Body of pancreas (tissue), 4 donors: ENCODE measurements around the gene SYTL5. TPM values are rescaled to one million over a fixed set of nuclear protein-coding genes. Genes with fewer than 3 reads are reported as not detected.

Experiments
- ATAC-seq: fragments of 150-250 bp; one replicate; pipeline ENCODE4 v1.9.1; 2016
- DNase-seq, 4 donors: peaks; one replicate each; pipeline ENCODE4 v3.0.0-alpha.2; 2019
- H3K27ac ChIP-seq, 4 donors: fragments of 200-600 bp; sonication (generic); 1 replicate in 3 of 4; 2 replicates in 1 of 4; pipeline versions ENCODE4 v1.5.1 to v1.6.1; 2016 to 2019; ENCODE audit warnings: mild to moderate bottlenecking in 1 of 4, mixed read lengths in 1 of 4, moderate library complexity in 1 of 4
- H3K27me3 ChIP-seq, 2 donors: fragments of 200-600 bp; sonication (generic); one replicate each; pipeline ENCODE4 v1.6.0; 2016; ENCODE audit warnings: mild to moderate bottlenecking in 1 of 2
- H3K36me3 ChIP-seq, 2 donors: fragments of 200-600 bp; sonication (generic); replicated peaks in 1 of 2; 2 replicates each; pipeline ENCODE4 v1.5.1; 2016; ENCODE audit warnings: low read depth in 2 of 2; ENCODE audit not compliant: insufficient read depth in 1 of 2
- H3K4me1 ChIP-seq: fragments of 200-600 bp; sonication (generic); one replicate; pipeline ENCODE4 v1.6.0; 2016
- H3K4me3 ChIP-seq, 2 donors: fragments of 200-600 bp; sonication (generic); 1 replicate in 1 of 2; 2 replicates in 1 of 2; pipeline ENCODE4 v1.5.1; 2016 to 2019
- H3K9me3 ChIP-seq, 3 donors: fragments of 200-600 bp; sonication (generic); 1 replicate in 2 of 3; 2 replicates in 1 of 3; pipeline ENCODE4 v1.5.1; 2016
- POLR2A ChIP-seq, 3 donors: fragments of 450-650 bp; IDR thresholded peaks; one replicate each; pipeline ENCODE4 v1.6.1; 2016; ENCODE audit warnings: antibody characterized with exemption in 3 of 3, mild to moderate bottlenecking in 2 of 3
- WGBS, 2 donors: methylation state at CpG; one replicate each; pipeline ENCODE4 v1.1.5; 2017; 5-methylcytosine and 5-hydroxymethylcytosine counted together
- intact Hi-C: fragments of 100-400 bp; cut with DNase I; formaldehyde crosslinking; loops from one replicate; pipeline ENCODE4 v1.15.1; 2023
- total RNA-seq, 2 donors: library from RNA; depleted of rRNA; stranded (reverse); fragments of >200 nt; gene quantifications; one replicate each; pipeline ENCODE4 v1.1.0, GENCODE V29; 2016
- TF ChIP-seq, protein P1 (sequence below), 7 experiments: fragments of 450-650 bp in 4 of 7; fragments of 200-600 bp in 3 of 7; sonication (generic) in 3 of 7; IDR thresholded peaks; one replicate each; pipeline ENCODE4 v1.5.1; 2016 to 2019; ENCODE audit warnings: antibody characterized with exemption in 7 of 7

The SYTL5 gene
- total RNA-seq, 2 donors from 2014 or later = 5.3 to 7.3 TPM

DNA sequence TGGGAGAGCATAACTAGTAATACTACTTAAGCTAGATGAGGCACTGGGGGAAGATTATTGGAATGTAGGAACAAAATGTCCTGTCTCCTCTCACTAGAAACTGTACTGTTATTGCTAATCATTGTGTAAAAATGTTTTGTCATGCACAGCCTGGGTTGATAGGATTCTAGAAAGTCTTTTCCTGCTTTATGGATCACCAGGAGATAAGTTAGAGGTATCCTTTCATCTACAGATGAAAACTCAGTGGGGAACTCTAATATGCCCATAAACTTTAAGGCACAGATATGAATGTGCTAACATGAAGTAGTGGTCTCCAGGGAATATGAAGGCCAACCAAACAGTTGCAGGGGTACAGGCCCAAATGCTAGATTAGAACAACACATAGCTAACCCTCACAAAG is 156.8 kb downstream of the SYTL5 start:
- no peaks in the 10 kb centered on the region for H3K9me3 ChIP-seq
- no peak overlapping the region for H3K4me3 ChIP-seq
- H3K27ac ChIP-seq = no peak overlapping the region
- ATAC-seq = no peak
- no peaks in the 10 kb centered on the region for H3K4me1 ChIP-seq
- no peak for TF ChIP-seq POLR2A (IDR thresholded peaks at IDR 0.05)
- TF ChIP-seq, protein P1, sequence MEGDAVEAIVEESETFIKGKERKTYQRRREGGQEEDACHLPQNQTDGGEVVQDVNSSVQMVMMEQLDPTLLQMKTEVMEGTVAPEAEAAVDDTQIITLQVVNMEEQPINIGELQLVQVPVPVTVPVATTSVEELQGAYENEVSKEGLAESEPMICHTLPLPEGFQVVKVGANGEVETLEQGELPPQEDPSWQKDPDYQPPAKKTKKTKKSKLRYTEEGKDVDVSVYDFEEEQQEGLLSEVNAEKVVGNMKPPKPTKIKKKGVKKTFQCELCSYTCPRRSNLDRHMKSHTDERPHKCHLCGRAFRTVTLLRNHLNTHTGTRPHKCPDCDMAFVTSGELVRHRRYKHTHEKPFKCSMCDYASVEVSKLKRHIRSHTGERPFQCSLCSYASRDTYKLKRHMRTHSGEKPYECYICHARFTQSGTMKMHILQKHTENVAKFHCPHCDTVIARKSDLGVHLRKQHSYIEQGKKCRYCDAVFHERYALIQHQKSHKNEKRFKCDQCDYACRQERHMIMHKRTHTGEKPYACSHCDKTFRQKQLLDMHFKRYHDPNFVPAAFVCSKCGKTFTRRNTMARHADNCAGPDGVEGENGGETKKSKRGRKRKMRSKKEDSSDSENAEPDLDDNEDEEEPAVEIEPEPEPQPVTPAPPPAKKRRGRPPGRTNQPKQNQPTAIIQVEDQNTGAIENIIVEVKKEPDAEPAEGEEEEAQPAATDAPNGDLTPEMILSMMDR (IDR thresholded peaks at IDR 0.05) = no peak
- intact Hi-C loops = loop anchor here (10.0 kb wide), 1 partner anchor 238 kb away; no protein-coding TSS in a partner anchor
- H3K27me3 ChIP-seq = no peaks in the 10 kb centered on the region
- H3K36me3 ChIP-seq = no peaks in the 10 kb centered on the region
- DNase-seq = no peak

DNA sequence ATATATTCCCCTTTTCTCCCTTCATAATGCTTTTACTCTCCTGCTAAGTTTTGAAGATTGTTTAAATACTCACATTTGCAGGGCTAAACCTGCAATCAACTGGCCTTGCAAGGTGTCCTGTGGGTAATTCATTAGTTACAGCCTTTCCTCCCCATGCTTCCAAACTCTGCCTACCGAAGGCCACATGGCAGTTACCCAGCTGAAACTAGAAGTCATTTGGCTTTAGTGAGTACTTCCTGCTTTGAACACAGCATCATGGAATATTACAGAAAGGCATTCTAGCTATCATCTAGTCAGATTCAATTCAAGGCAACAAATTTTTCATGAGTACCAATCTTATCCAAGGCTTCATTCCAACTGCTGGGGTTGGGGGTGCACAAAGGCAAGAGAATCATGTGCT is 158.7 kb downstream of the SYTL5 start:
- H3K4me1 ChIP-seq = no peaks in the 10 kb centered on the region
- ATAC-seq (no peak), DNase-seq (no peak)
- intact Hi-C loops = loop anchor here (10.0 kb wide), 1 partner anchor 240 kb away; no protein-coding TSS in a partner anchor
- no peak overlapping the region for H3K27ac ChIP-seq
- no peaks in the 10 kb centered on the region for H3K9me3 ChIP-seq
- no peaks in the 10 kb centered on the region for H3K27me3 ChIP-seq
- no peak overlapping the region for H3K4me3 ChIP-seq
- no peak for TF ChIP-seq POLR2A (IDR thresholded peaks at IDR 0.05)
- TF ChIP-seq, protein P1 (IDR thresholded peaks at IDR 0.05) = no peak
- WGBS, 2 donors = 33 to 55% methylated on average over 1 of the region's 1 CpG
- H3K36me3 ChIP-seq = no peaks in the 10 kb centered on the region

DNA sequence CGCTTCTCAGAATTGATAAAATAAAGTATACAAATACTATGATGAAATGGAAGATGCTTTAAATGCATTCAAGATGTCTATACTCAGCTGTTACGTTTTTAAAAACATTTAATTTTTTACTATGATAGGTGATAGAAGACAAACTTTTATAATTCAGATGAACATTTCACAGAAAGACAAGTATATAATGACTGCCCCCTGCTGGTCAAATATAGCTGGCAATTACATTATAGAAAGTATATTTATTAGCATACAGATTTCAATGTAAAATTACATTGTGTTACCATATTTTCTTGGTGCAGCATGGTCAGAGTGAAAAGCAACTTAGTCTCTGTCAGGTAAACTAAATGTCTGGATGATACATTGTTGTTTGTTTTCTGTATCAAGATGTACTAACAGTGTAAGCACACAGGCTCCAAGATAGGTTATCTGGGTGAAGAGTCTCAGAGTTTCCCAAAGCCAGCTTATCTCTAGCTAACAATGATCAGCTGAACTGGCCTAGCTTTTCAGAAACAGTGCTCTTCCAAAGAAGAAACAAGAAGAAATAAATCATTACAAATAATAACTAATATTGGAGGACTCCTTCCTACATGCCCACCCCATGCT is 160.2 kb downstream of the SYTL5 start:
- intact Hi-C loops = loop anchor here (10.0 kb wide), 1 partner anchor 242 kb away; no protein-coding TSS in a partner anchor
- no peaks in the 10 kb centered on the region for H3K27me3 ChIP-seq
- H3K4me3 ChIP-seq = no peak overlapping the region
- no peaks in the 10 kb centered on the region for H3K4me1 ChIP-seq
- 41 to 51% methylated on average over 2 of the region's 2 CpGs for WGBS, 2 donors
- TF ChIP-seq, protein P1 (IDR thresholded peaks at IDR 0.05) = peak; percentile 27 to 64 (median 49)
- no peak for TF ChIP-seq POLR2A (IDR thresholded peaks at IDR 0.05)
- H3K36me3 ChIP-seq = no peaks in the 10 kb centered on the region
- H3K27ac ChIP-seq = no peak overlapping the region
- DNase-seq (peak; percentile 12 to 21 (median 16)), ATAC-seq (no peak)
- no peaks in the 10 kb centered on the region for H3K9me3 ChIP-seq

DNA sequence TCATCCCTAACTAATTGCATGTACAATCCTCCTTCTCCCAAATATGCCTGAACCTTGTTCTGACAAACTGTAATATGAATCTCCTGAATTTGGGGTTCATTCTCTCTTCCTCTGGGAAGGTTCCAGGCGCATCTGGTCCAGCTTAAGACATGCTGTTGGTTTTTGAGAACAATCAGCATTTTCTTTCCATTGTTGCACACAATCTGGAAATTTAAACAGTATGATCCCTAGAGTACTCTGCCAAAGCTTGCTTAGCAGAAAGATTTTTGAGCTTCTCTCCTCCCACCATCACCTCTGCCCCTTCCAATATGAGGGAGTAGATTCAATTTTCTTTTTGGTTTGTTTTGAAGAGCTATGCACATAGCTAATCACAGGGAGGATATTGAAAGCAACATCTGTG is 164.2 kb downstream of the SYTL5 start:
- H3K9me3 ChIP-seq = no peaks in the 10 kb centered on the region
- no peaks in the 10 kb centered on the region for H3K36me3 ChIP-seq
- ATAC-seq (no peak), DNase-seq (no peak)
- no peak overlapping the region for H3K4me3 ChIP-seq
- 92 to 100% methylated on average over 1 of the region's 1 CpG for whole genome bisulfite sequencing, 2 donors
- intact Hi-C loops = loop anchor here (5.0 kb wide), 1 partner anchor 423 kb away; no protein-coding TSS in a partner anchor
- H3K27me3 ChIP-seq = no peaks in the 10 kb centered on the region
- TF ChIP-seq, protein P1 (IDR thresholded peaks at IDR 0.05) = no peak
- TF ChIP-seq POLR2A (IDR thresholded peaks at IDR 0.05) = no peak
- no peak overlapping the region for H3K27ac ChIP-seq
- no peaks in the 10 kb centered on the region for H3K4me1 ChIP-seq

DNA sequence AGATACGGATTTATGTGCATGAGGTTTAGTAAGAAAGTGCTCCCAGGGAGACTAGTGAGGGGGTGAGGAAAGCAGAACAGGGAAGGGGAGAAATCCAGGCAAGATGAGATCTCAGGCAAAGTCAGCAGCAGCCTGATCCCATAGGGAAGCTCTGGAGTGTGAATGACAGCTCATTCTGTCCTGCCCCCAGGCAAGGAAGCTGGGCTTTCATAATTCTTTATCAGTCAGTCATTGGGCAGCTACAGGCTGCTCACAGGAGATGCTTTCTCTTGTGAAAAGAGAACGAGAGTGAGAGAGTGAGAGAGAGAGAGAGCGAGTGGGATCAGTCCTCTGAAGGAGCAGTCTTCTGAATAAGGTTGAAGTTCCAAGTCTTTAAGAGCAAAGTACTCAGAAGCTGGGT is 166.2 kb downstream of the SYTL5 start:
- intact Hi-C loops = loop anchor here (5.0 kb wide), 1 partner anchor 425 kb away; no protein-coding TSS in a partner anchor
- 62 to 67% methylated on average over 3 of the region's 3 CpGs for WGBS, 2 donors
- no peak for TF ChIP-seq POLR2A (IDR thresholded peaks at IDR 0.05)
- TF ChIP-seq, protein P1 (IDR thresholded peaks at IDR 0.05) = no peak
- no peaks in the 10 kb centered on the region for H3K9me3 ChIP-seq
- no peak overlapping the region for H3K27ac ChIP-seq
- H3K36me3 ChIP-seq = no peaks in the 10 kb centered on the region
- DNase-seq = no peak
- H3K4me1 ChIP-seq = no peaks in the 10 kb centered on the region
- no peak for ATAC-seq
- no peaks in the 10 kb centered on the region for H3K27me3 ChIP-seq
- no peak overlapping the region for H3K4me3 ChIP-seq
